Neutrophil (primary cell): Measurements from ENCODE around the gene ZNF805.

ENCODE experiments used
- H3K27ac ChIP-seq: fragments of 200-600 bp; sonication (generic); 2 replicates; pipeline ENCODE4 v1.5.1; 2016; ENCODE audit warnings: mild to moderate bottlenecking, moderate library complexity
- H3K27me3 ChIP-seq: fragments of 200-600 bp; sonication (generic); 2 replicates; pipeline ENCODE4 v1.6.0; 2016; ENCODE audit warnings: mild to moderate bottlenecking
- H3K36me3 ChIP-seq: fragments of 200-600 bp; sonication (generic); 2 replicates; pipeline ENCODE4 v1.5.1; 2017
- H3K4me1 ChIP-seq, 2 experiments: fragments of 200-600 bp in 1 of 2; sonication (generic) in 1 of 2; 1 replicate in 1 of 2; 2 replicates in 1 of 2; pipeline versions ENCODE4 v1.5.1 to v1.6.1; 2013 to 2016; ENCODE audit warnings: low read depth in 1 of 2, low read length in 1 of 2, mild to moderate bottlenecking in 1 of 2, moderate library complexity in 1 of 2; ENCODE audit not compliant: control insufficient read depth in 1 of 2, insufficient read depth in 1 of 2
- H3K4me3 ChIP-seq, 2 experiments: fragments of 200-600 bp in 1 of 2; sonication (generic) in 1 of 2; 1 replicate in 1 of 2; 2 replicates in 1 of 2; pipeline ENCODE4 v1.5.1; 2013 to 2016; ENCODE audit warnings: low read depth in 1 of 2, low read length in 1 of 2, mild to moderate bottlenecking in 1 of 2, moderate library complexity in 1 of 2
- H3K9me3 ChIP-seq: fragments of 200-600 bp; sonication (generic); 2 replicates; pipeline ENCODE4 v1.5.1; 2016
- TF ChIP-seq, protein P1 (sequence below): fragments of 200-600 bp; sonication (generic); IDR thresholded peaks from 2 replicates; pipeline ENCODE4 v1.5.1; 2016; ENCODE audit warnings: antibody characterized with exemption

Gene ZNF805

DNA sequence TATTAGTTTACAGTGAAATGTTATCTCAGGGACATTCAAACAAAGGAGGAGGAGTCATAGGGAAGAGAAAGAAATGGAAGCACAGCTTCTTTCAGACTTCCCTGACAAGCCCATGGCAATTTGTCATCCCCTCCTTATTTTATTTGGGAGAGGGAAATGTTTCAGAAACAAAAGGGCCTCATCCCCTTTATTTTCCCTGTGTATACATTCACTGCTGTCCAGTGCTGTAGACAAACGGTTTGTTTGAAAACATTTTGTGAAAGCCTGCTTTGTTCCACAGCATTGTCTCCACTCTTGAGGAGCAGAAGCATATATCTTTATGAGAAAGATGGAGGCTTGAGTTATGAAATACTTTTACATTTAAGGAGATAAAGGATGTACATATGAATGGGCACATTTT, 52.1 kb downstream of the ZNF805 start:
- H3K9me3 ChIP-seq = peaks cover 31% of the 10 kb centered on the region
- H3K27me3 ChIP-seq = no peaks in the 10 kb centered on the region
- no peak overlapping the region for H3K27ac ChIP-seq
- TF ChIP-seq, protein P1, sequence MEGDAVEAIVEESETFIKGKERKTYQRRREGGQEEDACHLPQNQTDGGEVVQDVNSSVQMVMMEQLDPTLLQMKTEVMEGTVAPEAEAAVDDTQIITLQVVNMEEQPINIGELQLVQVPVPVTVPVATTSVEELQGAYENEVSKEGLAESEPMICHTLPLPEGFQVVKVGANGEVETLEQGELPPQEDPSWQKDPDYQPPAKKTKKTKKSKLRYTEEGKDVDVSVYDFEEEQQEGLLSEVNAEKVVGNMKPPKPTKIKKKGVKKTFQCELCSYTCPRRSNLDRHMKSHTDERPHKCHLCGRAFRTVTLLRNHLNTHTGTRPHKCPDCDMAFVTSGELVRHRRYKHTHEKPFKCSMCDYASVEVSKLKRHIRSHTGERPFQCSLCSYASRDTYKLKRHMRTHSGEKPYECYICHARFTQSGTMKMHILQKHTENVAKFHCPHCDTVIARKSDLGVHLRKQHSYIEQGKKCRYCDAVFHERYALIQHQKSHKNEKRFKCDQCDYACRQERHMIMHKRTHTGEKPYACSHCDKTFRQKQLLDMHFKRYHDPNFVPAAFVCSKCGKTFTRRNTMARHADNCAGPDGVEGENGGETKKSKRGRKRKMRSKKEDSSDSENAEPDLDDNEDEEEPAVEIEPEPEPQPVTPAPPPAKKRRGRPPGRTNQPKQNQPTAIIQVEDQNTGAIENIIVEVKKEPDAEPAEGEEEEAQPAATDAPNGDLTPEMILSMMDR = no peak
- no peaks in the 10 kb centered on the region for H3K4me1 ChIP-seq
- peaks cover 43% of the 10 kb centered on the region for H3K36me3 ChIP-seq
- H3K4me3 ChIP-seq = no peak overlapping the region

DNA sequence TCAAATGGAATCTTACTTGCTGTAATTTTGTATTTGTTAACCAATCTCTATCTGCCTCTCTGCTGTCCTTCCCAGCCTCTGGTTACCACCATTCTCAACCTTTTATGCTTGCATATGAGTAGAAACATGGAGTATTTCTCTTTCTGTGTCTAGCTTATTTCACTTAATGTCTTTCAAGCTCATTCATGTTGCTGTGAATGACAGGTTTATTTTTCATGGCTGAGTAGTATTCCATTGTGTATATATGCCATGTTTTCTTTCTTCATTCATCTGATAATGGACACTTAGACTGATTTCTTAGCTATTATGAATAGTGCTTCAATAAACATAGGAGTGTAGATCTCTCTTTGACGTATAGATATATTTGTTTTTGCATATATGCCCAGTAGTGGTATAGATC, 53.3 kb downstream of the ZNF805 start:
- TF ChIP-seq, protein P1 = no peak
- Histone ChIP-seq H3K27me3 (no peaks in the 10 kb centered on the region), H3K27ac (no peak overlapping the region), H3K4me1 (no peaks in the 10 kb centered on the region), H3K9me3 (peaks cover 31% of the 10 kb centered on the region), H3K36me3 (peaks cover 33% of the 10 kb centered on the region), H3K4me3 (no peak overlapping the region)

DNA sequence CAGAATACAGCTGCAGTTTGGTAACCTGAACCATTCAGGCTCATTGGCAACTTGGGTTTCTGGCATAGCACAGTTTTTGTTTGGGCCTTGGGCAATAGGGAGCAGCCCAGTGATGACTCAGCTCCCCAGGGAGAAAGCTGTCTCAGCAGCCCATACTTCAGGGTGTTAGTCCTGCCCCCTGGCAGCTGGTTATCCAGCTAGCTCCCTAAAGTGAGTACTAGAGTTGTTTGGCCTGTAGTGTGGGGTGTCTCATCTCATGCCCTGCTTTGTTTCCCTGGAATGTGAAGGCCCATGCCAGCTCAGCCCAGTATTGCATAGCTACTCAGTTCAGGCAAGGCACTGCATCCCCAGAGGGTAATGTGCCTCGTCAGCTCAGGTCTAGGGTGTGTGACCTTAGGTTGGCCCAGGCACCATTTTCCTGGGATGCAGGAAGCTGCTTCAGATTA, 61.6 kb downstream of the ZNF805 start:
- H3K36me3 ChIP-seq = no peaks in the 10 kb centered on the region
- H3K9me3 ChIP-seq = no peaks in the 10 kb centered on the region
- H3K27me3 ChIP-seq = no peaks in the 10 kb centered on the region
- H3K4me3 ChIP-seq = no peak overlapping the region
- TF ChIP-seq, protein P1 = no peak
- no peak overlapping the region for H3K27ac ChIP-seq
- H3K4me1 ChIP-seq = no peaks in the 10 kb centered on the region

DNA sequence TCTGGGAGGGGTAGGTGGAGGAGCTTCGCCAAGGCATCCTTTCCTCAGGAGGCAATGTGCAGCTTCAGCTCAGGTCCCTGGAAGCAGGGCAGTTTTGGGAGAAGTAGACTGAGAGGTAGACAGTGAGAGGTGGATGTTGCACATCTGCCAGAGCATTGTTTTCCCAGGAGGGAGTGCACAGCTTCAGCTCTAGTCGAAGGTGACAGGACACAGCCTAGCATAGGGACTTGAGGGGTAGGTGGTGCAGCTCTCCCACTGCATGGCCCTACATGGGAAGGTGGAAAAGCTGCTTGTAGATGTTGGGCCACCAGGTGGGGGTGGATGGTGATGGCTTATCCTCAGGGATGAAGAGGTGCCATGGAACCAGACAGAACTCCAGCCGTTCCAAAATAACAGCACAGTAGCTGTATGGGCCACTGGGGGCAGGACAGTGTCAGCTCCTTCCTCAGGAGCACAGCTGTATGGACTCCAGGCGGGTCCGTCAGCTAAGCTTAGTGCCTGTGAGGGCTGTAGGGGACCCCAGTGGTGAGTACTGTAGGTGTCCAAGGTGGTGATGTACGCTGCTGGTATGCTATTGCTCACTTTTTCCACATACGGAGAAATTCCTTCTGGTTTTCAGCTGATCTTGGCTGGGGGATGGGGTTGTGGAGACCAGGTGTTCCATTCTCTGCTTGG, 62.4 kb downstream of the ZNF805 start:
- Histone ChIP-seq H3K27ac (no peak overlapping the region), H3K4me1 (no peaks in the 10 kb centered on the region), H3K9me3 (no peaks in the 10 kb centered on the region), H3K36me3 (no peaks in the 10 kb centered on the region), H3K27me3 (no peaks in the 10 kb centered on the region), H3K4me3 (no peak overlapping the region)
- TF ChIP-seq, protein P1 = no peak
